ENCODE measurements around the gene NR3C1. TPM values are rescaled to one million over a fixed set of nuclear protein-coding genes. Genes with fewer than 3 reads are reported as not detected.

NR3C1 gene
- total RNA-seq, 1 experiment from 2014 or later = 17.5 TPM

GRCh38 chr5:143354025-143354424 is 49.5 kb downstream of the NR3C1 start:
- POLR2A ChIA-PET = no interaction called here
- H3K4me3 ChIP-seq (ENCODE audit: low read depth, low read length) = no peak overlapping the region
- no peak for TF ChIP-seq CTCF (IDR thresholded peaks at IDR 0.05; ENCODE audit: insufficient read depth in 1 of 2, low read depth in 1 of 2, low read length in 1 of 2, severe bottlenecking in 1 of 2, unreplicated experiment in 1 of 2)
- no peaks in the 10 kb centered on the region for H3K36me3 ChIP-seq (ENCODE audit: control insufficient read depth, insufficient read depth, low read length)
- no peaks in the 10 kb centered on the region for H3K27me3 ChIP-seq (replicated peaks; ENCODE audit: control insufficient read depth, insufficient read depth, low read length)
- Mint-ChIP-seq H3K4me1 (ENCODE audit: low read depth, unreplicated experiment) (peaks cover 7% of the 10 kb centered on the region), H3K27ac (ENCODE audit: unreplicated experiment) (no peak overlapping the region), H3K36me3 (ENCODE audit: insufficient read depth, unreplicated experiment) (no peaks in the 10 kb centered on the region), H3K9me3 (ENCODE audit: unreplicated experiment) (no peaks in the 10 kb centered on the region), H3K27me3 (ENCODE audit: insufficient read depth, unreplicated experiment) (no peaks in the 10 kb centered on the region), H3K4me3 (ENCODE audit: unreplicated experiment) (no peak overlapping the region)
- no TSS peak for BruUV-seq (replicated peaks)
- intact Hi-C loops (cut with micrococcal nuclease; ENCODE audit: unreplicated experiment) = no loop called here
- H3K9me3 ChIP-seq = no peaks in the 10 kb centered on the region
- H3K4me1 ChIP-seq = no peaks in the 10 kb centered on the region
- CTCF ChIA-PET = no interaction called here
- DNase-seq = no peak

- H3K4me1 Mint-ChIP-seq (ENCODE audit: low read depth, unreplicated experiment) = peaks cover 3% of the 10 kb centered on the region
- H3K4me3 Mint-ChIP-seq (ENCODE audit: unreplicated experiment) = no peak overlapping the region
- POLR2A ChIA-PET = no interaction called here
- H3K4me1 ChIP-seq = no peaks in the 10 kb centered on the region
- no peak overlapping the region for H3K27ac Mint-ChIP-seq (ENCODE audit: unreplicated experiment)
- no TSS peak for BruUV-seq (replicated peaks)
- H3K9me3 ChIP-seq = no peaks in the 10 kb centered on the region
- intact Hi-C loops (cut with micrococcal nuclease; ENCODE audit: unreplicated experiment) = no loop called here
- no peaks in the 10 kb centered on the region for H3K27me3 Mint-ChIP-seq (ENCODE audit: insufficient read depth, unreplicated experiment)
- no peak overlapping the region for H3K4me3 ChIP-seq (ENCODE audit: low read depth, low read length)
- H3K27me3 ChIP-seq (replicated peaks; ENCODE audit: control insufficient read depth, insufficient read depth, low read length) = no peaks in the 10 kb centered on the region
- DNase-seq = no peak
- CTCF ChIA-PET = no interaction called here
- TF ChIP-seq CTCF (IDR thresholded peaks at IDR 0.05; ENCODE audit: insufficient read depth in 1 of 2, low read depth in 1 of 2, low read length in 1 of 2, severe bottlenecking in 1 of 2, unreplicated experiment in 1 of 2) = no peak
- H3K36me3 ChIP-seq (ENCODE audit: control insufficient read depth, insufficient read depth, low read length) = no peaks in the 10 kb centered on the region
- H3K9me3 Mint-ChIP-seq (ENCODE audit: unreplicated experiment) = no peaks in the 10 kb centered on the region
- no peaks in the 10 kb centered on the region for H3K36me3 Mint-ChIP-seq (ENCODE audit: insufficient read depth, unreplicated experiment)
These were observed 50.8 kb downstream of the NR3C1 start for GRCh38 chr5:143352691-143353090.

GRCh38 chr5:143350751-143351602 is 52.5 kb downstream of the NR3C1 start:
- Histone ChIP-seq H3K36me3 (ENCODE audit: control insufficient read depth, insufficient read depth, low read length) (no peaks in the 10 kb centered on the region), H3K4me1 (no peaks in the 10 kb centered on the region), H3K27me3 (replicated peaks; ENCODE audit: control insufficient read depth, insufficient read depth, low read length) (no peaks in the 10 kb centered on the region), H3K9me3 (no peaks in the 10 kb centered on the region), H3K4me3 (ENCODE audit: low read depth, low read length) (no peak overlapping the region)
- H3K9me3 Mint-ChIP-seq (ENCODE audit: unreplicated experiment) = no peaks in the 10 kb centered on the region
- no peaks in the 10 kb centered on the region for H3K4me1 Mint-ChIP-seq (ENCODE audit: low read depth, unreplicated experiment)
- DNase-seq = no peak
- H3K36me3 Mint-ChIP-seq (ENCODE audit: insufficient read depth, unreplicated experiment) = no peaks in the 10 kb centered on the region
- ChIA-PET POLR2A (no interaction called here), CTCF (no interaction called here)
- no peak overlapping the region for H3K27ac Mint-ChIP-seq (ENCODE audit: unreplicated experiment)
- TF ChIP-seq CTCF (IDR thresholded peaks at IDR 0.05; ENCODE audit: insufficient read depth in 1 of 2, low read depth in 1 of 2, low read length in 1 of 2, severe bottlenecking in 1 of 2, unreplicated experiment in 1 of 2) = no peak
- no peaks in the 10 kb centered on the region for H3K27me3 Mint-ChIP-seq (ENCODE audit: insufficient read depth, unreplicated experiment)
- BruUV-seq (replicated peaks) = no TSS peak
- intact Hi-C loops (cut with micrococcal nuclease; ENCODE audit: unreplicated experiment) = no loop called here
- H3K4me3 Mint-ChIP-seq (ENCODE audit: unreplicated experiment) = no peak overlapping the region
